HG03342 (cell line): Measurements from ENCODE around the gene FOXF2.
A peak's percentile ranks its signal among the peaks of the same experiment; 100 is the strongest.

Experiments used
- ATAC-seq: cut with Tn5 transposase; IDR thresholded peaks from one replicate; pipeline ENCODE4 v1.9.1; 2021; ENCODE audit warnings: mild to moderate bottlenecking, moderate library complexity; ENCODE audit not compliant: unreplicated experiment

FOXF2 gene

DNA sequence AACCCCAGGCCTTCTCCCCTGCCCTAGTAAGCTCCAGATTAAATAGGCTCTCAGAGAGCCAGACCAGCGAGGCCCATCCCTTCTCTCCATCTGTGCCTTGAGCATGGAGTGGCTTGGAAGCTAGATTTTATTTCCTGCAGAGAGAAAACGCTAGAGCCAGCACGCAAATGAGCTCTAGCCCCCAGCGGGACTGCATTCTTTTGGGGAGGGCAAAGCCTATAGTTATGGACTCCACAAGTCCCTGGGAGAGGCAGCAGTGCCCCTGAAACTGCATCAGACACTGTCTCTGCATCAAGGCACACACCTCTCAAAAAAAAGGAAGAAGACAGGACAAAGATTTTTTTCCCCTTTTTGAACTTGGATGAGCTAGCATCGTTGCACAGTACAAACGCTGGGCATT, 15.8 kb downstream of the FOXF2 start:
- ATAC-seq = no peak

DNA sequence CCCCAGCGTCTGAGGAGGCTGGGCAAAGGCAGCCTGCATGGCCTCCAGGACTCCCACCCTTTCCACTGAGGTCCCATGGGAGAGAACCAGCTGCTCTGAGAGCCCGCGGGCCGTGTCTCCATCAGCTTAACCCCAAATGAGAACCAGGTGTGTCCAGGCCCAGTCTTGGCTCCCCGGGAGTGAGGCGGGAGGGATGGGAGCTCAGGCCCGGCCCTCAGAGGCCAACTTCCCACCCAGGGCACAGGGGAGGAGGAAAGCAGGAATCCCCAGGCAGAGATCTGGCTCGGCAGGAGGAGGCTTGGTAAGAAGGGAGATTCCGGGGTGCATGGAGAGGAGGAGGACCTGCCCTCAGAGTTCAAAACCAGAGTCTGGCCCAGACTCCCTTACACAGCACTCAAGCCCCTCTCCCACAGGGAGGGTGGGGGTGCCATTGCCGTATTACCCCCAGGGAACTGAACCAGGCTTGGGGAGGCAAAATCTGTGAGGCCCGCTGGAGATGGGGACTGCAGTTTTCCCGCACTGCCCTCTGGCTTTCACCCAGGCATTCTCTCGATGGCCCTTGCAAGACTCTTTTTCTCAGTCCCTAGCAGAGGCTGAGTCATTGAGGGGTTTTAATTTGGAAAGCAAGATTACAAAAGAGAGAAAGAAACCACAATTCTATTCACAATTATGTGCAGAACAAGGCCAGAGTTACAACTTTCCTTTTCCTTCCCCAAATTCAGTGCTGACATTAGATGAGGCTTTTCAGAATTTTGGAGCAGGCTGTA, 17.1 kb downstream of the FOXF2 start:
- no peak for ATAC-seq

DNA sequence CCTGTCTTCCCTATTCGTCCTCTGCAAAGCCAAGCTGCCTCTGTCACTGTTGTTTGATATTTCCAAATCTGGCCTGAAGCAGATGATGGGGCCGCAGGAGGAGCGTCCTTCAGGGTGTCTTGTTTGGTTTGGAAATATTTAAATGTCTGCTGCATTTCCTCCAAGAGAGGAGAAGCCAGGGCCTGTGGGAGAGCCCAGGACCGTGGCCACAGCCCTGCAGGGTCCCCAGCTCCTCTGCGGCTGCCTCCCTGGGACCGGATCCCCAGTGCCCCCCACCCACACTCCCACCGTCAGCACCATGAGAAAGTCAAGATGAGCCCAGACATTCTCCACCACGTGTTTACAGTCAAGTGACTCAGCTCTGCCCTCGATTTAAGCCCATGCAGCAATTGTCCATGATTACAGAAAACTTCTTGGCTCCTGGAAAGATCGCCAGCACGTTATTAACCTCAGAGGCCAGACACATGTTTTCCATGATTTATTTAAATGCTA, 18.2 kb downstream of the FOXF2 start:
- ATAC-seq = no peak

DNA sequence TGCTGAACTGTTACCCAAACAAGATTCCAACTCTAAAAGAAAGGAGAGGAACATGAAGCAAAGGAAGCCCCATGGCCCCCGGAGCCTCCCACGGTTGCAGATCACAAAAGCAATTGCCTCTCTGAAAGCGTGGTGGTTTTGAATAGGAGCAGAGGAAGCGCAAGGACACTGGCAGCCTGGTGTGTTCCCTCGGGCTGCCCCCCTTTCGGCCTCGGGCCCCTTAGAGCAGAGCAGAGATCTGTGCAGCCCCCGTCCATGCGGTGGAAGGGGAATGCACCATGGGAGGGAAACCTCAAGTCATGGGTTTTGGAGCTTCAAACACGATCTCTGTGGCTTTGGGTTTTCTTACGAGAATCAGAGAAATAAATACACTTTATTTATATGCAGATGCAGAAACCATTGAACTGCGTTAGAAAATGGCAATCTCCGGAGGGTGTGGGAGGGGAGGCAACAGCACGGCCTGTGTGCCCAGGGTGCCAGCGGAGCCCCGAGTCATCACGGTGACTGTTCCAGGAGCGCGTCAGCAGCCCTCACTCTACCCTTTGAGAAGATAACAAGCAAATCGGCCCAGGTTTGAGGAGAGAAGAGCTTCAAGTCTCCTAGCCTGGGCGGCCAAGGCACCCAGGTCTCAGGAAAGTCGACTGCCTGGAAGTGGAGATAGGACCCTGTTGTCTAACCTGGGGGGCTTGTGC, 20.5 kb downstream of the FOXF2 start:
- ATAC-seq = no peak

DNA sequence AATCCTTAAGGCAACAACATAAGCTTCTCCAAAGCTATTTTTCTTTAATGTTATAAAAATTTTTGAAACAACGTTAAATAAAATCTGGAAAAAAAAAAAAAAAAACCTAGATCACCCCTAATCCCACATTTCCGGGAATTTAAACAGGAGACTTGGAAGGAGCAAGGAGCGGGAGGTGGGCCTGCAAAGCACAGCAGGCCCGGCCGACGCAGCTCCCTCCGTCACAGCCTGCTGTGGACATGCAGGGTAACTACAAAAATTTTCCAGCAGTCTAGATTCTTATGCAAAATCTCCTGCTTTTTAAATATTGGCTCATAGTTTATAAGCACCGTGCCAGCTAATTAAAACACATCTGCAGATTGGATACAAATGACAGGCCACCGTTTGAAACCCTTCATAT, 23.5 kb downstream of the FOXF2 start:
- ATAC-seq = no peak

DNA sequence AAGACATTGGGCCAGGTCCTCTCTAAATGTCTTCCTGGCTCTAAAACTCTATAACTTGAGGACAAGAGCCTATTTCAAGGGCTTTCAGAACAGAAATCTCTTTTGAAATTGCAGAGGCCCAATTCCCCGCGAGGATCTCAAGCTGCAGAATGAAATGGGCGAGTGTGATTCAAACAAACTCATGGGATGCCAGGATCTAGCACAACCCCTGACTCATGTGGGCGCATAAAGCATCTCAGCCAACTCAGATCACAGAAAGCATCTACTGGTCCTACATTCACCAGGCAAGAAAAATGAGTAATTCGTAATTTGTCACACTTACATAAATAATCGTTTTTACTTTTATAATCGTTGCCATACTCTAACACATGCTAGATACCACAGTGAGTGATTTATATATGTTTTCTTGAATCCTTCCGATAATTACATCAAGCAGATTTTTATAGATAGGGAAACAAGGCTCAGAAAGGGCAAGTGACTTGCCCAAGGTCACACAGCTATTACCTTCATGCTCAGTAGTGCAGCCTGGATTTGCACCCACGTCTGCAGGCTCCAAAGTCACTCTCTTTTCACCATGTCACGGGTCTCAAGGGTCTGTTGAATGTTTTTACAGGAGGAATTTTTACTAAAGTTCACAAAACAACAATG, 26.2 kb downstream of the FOXF2 start:
- ATAC-seq = no peak

DNA sequence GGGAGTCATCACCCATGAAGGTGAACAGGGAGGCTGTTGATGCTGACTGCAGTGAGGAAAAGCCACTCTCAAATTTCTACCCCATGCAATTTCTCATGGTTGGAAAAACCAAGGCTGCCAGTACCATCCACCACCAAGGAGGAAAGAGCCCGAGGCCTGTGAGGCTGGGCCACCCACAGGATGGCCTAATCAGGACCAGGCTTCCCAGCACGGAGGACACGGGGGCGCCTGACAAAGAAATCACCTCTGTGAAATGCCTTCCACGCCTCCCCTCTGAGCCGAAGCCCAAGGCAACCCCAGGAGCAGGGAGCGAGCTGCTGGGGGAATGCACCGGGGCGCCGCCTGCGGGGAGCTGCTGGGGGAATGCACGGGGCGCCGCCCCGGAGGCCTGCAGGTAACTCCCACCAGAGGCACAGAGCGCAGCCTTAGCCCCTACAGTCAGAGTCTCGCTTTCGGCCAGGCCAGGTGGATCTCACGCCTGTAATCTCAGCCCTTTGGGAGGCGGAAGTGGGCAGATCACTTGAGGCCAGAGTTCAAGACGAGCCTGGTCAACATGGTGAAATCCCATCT, 26.9 kb downstream of the FOXF2 start:
- ATAC-seq = no peak

DNA sequence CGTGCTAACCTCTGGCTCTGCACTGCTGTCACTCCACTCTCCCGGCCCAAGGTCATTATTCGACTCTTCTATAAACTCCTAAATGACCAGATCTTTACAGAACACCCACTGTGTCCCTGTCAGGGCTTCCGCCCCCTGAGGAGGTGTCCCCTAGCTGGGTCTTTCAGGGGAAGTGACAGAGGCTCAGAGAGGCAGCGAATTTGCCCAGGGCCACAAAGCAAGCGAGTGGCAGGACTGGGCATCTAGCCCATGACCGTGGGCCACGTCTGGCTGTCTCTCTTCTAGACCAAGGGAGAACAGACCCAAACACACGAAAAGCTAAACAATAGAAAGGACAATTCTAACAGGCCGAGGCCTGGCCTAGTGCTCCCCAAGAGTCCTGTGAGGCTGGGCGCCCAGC, 27.4 kb downstream of the FOXF2 start:
- ATAC-seq = no peak

DNA sequence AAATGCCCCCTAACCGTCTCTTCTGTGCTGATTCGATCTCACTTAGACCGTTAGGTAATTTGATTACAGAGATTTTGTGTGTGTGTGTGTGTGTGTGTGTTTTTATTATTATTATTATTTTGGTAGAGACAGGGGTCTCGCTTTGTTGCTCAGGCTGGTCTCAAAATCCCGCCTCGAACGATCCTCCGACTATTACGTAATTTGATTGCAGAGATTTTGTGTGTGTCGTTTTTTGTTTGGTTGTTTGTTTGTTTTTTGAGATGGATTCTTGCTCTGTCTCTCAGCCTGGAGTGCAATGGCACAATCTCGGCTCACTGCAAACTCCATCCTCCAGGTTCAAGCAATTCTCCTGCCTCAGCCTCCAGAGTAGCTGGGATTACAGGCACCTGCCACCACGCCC, 28.3 kb downstream of the FOXF2 start:
- no peak for ATAC-seq

DNA sequence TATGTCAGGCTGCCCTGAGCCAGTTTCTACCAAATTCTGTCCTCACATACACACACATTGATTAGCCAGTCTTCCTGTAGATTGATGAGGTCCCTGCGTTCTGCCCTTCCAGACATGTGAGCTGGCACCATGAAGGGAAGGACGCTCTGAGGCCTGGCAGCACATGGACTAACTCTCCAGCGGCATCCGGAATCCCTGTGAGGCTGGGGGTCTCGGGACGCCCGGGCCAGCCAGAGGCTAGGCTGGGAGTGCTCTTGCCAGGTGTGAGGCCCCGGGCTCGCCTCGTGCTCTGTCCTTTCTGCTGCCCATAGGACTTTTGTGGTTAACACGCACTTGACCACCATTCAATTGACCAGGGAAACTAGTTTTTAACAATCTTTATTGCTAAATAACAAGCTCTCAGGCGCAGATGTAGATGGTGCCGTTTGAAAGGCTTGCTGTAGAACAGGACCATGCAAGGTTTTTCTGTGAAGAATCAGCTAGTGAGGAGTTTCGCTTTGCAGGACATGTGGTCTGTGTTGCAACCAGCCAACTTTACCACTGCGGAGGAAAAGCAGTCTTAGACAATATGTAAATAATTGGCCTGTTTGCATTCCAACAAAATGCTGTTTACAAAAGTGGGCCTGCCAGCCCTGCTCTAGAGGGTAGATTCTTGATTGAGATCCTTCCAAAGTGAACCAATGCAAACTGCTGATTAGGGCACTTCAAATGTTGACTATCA, 29.3 kb downstream of the FOXF2 start:
- no peak for ATAC-seq

DNA sequence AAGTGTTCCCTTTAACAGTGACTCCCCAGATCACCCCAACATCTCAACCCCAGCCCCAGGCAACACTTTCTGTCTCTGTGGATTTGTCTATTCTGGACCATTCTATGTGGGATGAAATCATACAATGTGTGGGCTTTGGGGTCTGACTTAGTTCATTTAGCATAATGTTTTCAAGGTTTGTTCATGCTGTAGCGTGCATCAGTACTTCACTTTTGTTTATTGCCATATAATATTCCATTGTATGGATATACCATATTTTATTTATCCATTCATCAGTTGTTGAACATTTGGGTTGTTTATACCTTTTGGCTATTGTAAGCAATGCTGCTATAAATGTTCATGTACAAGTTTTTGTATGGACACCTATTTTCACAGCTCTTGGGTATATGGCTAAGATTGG, 31.0 kb downstream of the FOXF2 start:
- no peak for ATAC-seq

DNA sequence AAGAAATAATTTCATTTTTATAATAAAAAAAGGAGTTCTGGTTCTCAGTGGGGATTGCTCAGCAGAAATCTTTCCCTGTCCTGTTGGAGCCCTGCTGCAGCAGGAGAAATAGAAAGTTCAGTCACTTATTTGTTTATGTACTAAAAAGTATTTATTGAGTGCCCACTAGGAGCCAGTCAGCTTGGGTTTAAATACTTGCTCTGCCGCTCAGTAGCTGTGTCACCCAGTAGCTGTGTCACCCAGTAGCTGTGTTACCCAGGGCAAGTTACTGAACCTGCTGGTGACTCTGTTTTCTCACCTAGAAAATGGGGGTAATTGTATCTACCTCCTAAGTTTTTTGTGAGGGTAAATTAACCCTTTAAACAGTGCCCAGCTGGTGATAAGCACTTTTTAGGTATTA, 32.9 kb downstream of the FOXF2 start:
- ATAC-seq = no peak

DNA sequence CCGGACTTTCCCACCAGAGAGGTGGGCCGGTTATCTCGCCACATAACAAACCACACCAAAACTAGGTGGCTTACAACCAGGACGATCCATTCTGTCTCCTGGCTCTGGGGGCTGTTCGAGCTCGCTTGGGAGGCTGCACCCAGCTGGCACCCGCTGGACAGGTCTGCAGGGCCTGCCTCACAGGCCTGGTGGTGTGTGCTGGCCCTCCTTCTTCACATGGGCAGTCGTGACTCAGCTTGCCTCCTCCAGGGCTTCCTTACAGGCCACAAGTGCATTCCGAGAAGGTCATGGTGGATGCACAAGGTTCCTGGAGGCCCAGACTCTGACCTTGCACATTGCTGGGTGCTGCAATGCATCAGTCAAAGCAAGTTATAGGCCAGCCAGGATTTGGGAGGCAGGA, 34.2 kb downstream of the FOXF2 start:
- no peak for ATAC-seq

DNA sequence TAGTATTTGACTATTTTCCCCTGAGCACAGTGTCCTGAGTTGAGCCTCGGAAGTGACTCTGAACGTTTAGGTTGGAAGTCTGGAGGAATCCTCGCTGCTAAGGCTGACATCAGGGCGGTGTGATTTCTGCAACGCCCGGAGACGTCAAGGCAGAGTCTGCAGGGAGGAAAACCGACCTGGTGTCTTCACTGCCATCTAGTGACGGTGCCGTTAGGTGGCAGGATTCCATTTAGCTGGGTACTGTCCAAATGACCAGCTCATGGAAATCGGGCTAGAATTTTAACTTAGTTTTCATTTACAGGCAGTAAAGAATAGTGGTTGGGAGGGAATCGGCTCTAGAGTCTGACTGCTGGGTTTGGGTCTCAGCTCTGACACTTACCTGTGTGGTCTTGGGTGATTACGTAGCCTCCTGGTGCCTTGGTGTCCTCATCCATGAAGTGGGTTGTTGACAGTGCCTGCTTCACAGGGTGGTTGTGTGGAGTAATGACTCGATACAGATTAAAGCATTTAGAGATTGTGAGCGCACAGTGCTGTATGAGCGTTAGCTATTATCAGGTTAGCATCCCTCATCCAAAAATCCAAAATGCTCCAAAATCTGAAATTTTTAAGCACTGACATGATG, 35.0 kb downstream of the FOXF2 start:
- no peak for ATAC-seq

DNA sequence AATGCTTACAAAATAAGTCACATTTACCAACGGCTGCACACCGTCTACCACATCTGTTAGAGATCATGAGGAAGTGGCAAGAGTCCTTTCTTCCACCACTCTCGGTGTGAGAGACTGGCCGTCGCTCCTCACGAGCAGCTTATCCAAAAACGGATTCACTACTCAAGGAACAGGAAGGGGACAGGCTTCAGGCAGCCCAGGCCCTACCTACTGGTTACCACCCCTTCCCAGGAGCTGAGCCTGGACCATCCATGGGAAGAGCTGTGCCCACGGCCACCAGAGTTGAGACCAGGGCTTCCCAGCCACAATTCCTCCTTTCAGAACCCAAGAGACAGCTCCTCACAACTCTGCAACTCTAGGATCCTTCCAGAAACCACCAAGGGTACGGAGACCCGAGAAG, 37.0 kb downstream of the FOXF2 start:
- ATAC-seq = no peak

DNA sequence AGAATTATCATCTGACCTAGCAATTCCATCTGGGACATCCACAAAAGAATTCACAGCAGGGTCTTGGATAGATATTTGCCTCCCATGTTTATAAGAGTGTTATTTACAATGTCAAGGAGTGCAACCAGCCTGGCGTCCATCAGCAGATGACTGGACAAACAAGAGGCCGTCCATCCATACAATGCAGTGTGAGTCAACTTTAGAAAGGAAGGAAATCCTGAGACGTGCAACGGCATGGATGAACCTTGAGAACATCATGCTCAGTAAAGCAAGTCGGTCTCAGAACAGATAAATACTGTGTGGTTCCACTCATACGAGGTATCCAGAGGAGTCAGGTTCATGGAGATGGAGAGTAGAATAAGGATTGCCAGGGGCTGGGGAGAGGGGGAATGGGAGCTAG, 46.4 kb downstream of the FOXF2 start:
- no peak for ATAC-seq

DNA sequence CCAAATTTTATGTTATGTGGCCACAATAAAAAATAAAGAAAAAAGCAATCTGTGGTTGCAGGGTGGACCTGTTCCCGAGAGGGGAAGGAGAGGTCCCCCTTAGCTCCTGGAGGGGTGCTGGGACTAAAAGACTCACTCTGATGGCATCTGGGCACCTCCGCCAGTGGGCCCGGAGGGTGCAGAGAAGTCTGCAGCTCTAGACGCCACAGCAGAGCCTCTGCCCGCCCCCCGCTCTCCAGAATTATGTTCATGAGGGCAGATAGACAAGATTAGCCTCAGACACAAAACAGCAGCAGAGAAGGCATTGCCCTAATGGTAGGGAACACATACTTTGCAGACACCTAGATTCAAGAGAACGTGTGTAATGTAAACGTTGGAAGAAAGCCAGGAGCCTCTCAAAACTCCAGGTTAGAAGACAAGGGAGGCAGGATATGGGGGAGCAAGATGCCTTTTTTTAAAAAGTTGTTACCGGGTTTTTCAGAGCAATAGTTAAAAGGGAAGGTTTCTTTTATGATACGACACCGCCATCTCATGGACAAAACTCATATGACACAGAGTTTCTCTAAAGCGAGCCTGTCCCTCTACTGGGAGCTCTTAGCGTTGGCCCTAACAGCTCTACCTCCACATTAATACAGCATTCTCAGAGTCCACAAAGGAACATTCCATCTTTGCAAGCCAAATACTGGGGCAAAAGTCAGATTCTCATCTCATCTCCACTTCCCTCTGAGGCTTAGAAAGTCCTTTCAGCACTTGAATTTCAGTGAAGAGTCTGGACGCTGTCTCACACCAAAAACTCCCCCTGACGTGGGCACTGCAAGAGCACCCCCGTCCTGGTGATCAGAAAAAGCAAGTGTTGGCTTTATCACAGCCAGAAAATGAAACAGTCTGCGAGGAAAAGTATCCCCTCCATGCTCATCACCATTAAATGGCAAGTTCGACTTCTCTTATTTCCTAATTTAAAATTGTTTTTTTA, 47.2 kb downstream of the FOXF2 start:
- ATAC-seq = peak; percentile 55

DNA sequence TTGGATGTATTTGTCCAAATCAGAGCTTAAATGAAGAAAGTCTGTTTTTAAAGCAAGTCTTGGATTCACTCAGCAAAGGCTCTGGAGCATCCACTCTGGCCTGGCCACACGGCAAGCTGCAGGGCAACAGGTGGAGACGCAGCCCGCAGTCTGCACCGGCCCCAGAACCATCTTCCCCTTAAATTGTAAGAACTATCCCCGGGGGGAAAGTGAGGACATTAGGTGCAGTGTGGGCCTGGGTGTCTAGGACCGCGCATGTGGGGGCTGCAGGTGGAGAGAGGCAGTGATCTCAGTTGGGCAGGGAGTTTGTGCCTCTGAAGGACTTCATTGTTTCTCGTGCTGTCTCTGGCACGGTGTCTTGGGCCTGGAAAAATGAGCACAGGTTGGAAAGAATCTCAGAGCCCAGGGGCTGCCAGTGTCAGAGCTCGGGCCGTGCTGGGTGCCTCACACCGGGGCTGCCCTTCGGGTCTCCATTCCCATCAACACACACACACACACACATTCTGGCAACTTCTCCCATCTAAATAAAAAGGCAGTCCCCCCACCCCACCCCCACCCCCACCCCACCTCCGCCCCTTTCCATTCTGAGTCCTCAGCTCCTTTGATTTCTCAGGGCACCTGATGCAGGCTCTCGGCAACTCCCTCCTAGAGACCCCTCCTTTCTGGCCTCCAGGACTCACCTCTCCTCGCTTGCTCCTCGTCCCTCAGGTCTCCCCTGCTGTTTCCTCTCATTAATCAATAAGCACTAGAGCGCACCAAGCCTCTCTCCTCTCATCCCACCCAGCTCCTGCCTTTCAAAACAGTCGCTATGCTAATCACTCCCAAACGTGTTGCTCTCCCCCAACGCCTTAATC, 48.4 kb downstream of the FOXF2 start:
- no peak for ATAC-seq
